ENCODE results near the gene DGCR8. TPM values are rescaled to one million over a fixed set of nuclear protein-coding genes. Genes with fewer than 3 reads are reported as not detected.
"Not testable (repeated sequence)": the region's sequence is repeated elsewhere in the genome, so short reads cannot be mapped to it uniquely, and the experiment has no call there.

Gene DGCR8
- total RNA-seq, 1 donor from 2014 or later: 23.2 TPM

DNA sequence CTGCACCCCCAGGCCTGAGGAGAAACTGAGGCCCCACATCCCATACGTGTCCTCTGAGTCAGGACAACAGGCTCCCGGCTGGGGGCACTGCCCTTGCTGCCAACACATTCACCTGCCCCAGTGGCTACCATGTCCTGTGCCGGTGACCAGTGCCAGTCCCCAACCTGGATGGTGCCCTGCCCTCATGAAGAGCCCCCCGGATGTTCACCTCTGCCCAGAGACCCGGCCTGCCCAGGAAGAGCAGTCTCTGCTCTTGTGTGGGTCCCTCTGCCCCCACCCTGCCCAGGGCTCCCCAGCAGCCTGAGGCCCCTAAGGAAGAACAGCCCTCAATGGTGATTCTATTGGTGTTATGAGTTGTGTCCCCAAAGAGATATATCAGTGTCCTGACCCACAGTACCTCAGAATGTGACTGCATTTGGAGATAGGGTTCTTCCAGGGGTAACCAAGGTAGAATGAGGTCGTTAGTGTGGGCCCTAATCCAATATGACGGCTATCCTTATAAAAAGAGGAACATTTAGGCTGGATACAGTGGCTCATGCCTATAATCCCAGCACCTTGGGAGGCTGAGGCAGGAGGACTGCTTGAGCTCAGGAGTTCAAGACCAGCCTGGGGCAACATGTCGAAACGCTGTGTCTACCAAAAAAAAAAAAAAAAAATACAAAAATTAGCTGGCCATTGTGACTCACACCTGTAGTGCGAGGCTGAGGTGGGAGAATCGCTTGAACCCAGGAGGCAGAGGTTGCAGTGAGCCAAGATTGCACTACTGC, 13.2 kb upstream of the DGCR8 start:
- DNase-seq (ENCODE audit: low read depth in 2 of 2): no peak

DNA sequence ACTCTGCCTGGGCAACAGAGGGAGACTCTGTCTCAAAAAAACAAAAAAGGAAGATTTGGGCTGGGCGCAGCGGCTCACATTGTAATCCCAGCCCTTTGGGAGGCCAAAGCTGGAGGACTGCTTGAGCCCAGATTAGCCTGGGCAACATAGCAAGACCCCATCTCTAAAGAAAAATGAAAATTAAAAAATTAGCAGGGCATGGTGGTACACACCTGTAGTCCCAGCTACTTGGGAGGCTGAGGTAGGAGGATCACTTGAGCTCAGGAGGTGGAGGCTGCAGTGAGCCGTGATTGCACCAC, 12.7 kb upstream of the DGCR8 start:
- not testable (repeated sequence) for DNase-seq (ENCODE audit: low read depth in 2 of 2)

DNA sequence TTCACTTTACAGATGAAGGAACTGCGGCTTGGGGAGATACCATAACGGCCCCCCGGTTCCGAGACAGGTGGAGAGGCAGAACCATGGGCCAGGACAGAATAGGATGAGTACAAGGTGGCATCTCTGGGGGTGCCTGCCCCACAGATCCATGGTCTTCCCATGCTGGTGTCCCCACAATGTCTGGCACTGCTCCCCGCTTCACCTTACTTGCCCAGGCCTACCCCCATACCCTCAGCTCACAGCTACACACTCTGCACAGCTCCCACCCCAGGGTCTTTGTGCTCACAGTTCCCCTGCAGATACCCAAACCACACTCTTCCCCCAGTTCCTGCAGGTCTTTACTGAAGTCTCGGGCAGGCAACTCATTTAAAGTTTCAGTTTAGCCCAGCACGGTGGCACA, 11.4 kb upstream of the DGCR8 start:
- DNase-seq (ENCODE audit: low read depth in 2 of 2): no peak

DNA sequence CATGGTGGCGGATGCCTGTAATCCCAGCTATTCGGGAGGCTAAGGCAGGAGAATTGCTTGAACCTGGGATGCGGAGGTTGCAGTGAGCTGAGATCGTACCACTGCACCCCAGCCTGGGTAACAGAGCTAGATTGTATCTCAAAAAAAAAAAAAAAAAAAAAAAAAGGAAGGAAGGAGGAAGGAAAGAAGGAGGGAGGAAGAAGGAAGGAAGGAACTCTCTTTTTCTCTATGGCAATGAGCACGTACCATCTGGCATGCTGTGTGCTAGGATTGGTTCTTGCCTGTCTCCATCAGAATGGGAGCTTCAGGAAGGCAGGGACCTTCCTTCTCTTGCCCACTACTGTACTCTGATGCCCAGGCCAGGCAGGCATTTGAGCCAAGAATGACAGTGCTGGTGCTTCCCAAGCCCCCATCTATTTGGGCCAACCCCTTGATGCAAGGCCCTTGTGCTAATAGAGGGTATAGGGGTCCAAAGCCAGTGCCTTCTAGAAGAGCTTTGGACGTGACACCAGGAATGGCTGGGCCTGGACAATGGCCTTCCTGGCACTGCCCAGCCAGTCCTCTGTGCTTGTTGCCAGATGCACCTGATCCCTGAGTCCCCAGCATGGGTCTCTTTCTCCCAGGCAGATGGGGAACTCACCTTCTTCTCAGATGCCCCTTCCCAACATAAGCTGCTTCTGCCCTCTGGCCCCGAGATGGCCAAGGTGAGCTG, 10.6 kb upstream of the DGCR8 start:
- DNase-seq (ENCODE audit: low read depth in 2 of 2): no peak

DNA sequence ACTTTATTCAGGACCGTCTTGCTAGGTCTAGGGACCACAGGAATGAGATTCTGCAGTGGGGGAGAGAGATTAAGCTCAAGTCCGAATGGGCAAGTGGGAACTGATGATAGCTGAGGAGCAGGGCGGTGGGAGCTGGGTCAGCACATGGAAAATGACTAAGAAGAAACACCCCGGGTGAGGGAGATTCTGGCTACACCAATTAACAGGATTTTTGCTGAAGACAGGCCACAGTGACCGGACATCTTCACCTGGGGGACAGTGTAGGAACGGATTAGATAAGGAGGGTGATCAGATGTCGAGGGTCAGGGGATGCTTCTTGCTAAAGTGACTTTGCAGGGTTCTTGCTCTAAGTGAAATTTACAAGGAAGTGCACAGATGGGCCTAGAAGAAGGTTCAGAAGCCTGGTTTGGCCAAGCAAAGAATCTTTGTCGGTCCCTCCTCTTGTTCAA, 8.5 kb upstream of the DGCR8 start:
- no peak for DNase-seq (ENCODE audit: low read depth in 2 of 2)

DNA sequence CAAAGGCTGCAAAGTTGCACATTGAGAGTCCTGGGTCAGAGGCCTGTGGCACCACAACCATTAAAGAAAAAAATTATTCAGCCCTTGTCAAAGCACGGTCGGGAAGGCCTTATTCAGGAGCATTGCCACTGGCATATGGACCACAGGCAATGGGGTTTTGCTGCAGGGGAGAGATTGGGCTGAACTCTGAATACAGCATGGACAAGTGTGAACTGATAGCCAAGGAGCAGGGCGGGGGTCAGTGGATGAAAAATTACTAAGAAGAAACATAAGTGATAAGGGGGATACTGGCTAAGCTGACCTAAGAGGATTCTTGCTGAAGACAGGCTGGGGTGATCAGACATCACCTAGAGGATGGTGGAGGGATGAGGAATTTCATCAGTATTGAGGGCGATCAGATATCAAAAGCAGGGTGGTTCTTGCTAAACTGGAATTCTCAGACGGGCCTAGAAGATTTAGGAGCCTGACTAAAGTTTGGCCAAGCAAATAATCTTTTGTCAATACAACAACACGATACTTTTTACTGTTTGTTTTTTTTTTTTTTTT, 3.3 kb upstream of the DGCR8 start:
- no peak for DNase-seq (ENCODE audit: low read depth in 2 of 2)

DNA sequence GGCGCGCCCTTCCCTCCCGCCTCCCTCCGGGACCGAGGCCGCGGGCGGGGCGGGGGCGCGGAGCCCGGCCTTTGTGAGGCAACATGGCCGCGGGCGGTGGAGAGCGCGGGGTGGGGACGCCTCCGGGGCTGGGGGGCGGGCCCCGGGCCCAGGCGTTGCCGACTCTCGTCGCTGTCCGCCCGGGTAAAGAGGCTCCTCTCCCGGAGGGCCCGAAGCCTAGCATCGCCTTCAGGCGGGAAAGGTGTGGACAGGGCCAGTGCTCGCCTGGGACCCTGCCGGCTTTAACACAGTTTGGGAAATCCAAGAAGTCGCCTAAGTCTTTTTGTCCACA, 369 bp downstream of the DGCR8 start:
- DNase-seq (ENCODE audit: low read depth in 2 of 2): peak; percentile 50 to 63

DNA sequence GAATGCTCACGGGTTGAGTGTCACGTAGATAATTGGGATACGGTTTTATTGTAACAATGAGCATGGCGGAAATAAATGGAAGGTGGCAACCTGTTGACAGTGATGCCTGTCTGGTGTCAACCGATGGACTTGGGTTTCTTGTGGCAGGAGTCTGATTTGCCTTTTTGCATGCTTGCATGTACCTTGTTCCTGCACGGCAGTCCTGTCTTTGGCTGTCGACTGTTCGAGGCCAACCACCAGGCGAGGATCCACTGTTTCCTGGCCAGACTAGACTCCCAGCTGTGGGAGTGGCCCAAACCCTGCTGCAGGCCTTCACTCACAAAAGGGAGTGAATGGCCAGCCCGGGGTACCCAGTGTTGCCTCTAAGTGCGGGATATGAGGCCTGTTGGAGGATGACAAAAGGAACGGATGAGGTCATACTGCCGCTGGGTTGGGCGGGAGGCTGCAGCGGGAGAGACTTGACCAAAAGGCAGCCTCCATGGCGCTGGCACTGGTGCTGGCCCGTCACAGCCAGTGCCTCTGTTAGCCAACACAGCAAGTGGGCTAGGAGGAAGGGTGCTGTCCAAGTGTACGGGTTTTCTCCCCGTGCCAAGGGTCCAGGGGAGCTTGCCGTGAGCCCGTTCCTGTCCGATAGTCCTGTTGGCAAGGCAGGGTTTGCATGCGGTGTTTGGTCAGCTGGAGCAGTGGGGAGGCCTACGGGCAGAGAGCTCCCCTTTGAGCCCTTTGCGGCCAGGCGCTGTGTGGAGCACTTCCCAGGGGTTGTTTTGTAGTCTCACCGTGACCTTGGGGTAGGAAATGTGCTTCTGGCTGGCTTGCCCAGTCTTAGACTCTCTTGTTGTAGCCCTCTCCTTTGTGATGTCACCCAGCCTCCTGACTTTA, 974 bp downstream of the DGCR8 start:
- DNase-seq (ENCODE audit: low read depth in 2 of 2): peak; percentile 71 to 74

DNA sequence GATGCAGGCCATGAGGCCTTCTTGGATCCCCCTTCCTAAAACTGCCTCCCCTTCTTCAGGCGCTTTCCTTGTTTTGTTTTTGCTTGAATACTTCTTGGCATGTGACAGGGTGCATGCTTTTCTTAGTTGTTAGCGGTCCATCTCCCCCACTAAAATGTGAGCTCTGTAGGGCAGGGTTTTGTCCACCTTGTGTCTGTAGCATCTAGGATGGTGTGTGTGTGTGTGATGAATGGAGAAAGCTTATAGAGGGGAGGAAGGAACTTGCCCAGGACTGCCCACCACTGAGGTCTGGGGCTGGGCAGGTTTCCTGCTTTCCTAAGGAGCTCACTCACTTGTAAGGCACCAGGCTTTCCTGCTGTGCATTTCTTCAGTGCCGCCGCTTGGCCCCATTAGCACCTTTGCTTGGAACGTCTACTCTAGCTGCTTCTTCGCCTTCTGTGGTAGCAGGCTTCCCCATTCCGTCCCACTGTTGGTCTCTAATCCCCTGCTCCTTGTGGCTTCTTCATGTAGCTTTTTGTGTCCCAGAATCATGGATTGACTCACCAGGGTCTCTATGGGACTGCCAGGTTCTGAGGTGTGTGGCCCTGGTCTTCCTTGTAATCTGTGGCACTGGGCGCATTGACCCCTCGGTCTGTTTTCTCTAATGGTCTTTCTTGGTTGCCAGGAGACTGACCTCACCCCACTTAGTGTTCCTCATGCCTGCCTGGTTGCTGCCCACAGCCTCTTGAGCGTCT, 3.3 kb downstream of the DGCR8 start:
- no peak for DNase-seq (ENCODE audit: low read depth in 2 of 2)

DNA sequence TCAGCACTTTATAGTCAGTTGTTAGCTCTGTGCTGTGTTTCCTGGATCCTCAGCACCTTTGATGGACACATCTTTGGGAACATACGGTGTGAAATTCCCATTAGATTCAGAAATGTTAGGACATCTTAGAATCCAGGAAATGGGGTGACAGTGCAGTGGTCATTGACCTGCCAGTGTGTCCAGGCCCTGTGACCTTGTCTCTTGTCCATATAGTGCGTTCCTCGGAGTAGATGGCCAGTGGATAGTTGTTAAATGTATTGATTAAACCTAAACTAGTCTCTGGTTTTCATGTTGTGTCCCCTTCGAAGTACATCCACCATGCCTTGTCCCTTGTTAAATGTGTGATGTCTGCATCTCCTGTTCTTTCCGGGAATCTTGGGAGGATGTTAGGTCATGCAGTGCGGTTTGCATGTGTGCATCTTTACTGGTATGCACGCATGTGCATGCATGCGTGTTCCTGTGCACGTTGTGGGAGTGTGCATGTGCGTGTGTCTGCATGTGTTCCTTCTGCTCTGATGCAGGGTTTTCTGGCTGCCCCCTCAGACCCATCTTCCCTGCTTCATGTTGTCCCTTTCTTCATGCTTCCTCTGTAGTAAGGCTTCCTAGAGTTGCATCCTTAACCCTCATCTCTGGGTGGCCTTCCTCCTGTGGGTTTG, 4.0 kb downstream of the DGCR8 start:
- DNase-seq (ENCODE audit: low read depth in 2 of 2): no peak

DNA sequence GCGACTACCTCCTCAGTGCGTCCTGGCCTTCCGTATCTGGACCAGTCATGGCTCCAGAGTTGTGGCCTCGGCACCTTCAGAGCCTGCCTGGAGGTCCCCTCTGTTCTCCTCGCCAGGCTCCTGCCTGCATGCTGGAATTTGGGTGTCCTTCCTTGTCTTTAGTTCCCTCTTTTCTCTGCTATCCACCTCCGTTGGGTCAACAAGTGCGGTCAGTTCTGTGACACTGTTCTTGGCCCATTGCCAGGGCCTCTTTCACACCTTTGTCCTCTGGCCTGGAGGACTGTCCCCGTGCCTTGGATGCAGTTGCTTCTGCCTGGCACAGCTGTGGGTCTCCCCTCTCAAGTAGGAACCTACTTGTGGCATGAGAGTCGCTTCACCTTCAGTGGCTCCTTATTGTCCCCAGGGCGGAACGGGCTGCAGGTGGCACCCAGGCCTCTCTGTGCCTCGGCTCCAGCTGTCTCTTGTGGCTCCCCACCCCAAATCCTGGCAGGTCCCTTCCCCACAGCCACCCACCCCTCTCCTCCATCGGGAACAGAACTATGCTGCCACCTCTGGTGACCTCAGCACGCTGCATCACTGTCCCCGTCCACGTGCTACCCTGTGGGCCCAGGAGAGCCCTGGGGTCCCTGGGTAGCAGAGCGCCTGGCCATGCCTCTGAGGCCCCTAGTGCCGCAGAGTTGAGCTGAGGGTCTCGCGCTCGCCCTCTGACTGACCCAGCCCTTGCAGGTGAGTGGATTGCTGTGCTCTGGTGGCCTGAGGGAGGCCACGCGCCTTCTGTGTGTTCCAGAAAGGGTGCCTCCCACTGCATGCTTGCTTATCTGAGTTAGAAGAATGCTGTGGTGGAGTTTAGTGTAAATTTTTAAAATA, 4.7 kb downstream of the DGCR8 start:
- peak in 1 of 2 donors; percentile 29 for DNase-seq (ENCODE audit: low read depth in 2 of 2)

DNA sequence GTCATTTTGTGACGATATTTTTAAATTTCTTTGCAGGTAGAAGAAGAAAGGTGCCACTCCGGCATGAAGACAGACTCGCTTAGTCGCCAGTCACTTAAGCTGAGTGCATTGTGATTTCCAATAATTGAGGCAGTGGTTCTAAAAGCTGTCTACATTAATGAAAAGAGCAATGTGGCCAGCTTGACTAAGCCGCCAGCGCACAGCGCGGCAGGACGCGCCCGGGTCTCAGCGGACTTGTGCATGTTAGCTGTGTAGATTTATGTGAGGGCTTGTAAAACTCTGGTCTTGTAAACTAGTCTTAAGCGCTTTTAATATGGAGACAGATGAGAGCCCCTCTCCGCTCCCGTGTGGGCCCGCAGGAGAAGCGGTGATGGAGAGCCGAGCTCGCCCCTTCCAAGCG, 5.6 kb downstream of the DGCR8 start:
- no peak for DNase-seq (ENCODE audit: low read depth in 2 of 2)

DNA sequence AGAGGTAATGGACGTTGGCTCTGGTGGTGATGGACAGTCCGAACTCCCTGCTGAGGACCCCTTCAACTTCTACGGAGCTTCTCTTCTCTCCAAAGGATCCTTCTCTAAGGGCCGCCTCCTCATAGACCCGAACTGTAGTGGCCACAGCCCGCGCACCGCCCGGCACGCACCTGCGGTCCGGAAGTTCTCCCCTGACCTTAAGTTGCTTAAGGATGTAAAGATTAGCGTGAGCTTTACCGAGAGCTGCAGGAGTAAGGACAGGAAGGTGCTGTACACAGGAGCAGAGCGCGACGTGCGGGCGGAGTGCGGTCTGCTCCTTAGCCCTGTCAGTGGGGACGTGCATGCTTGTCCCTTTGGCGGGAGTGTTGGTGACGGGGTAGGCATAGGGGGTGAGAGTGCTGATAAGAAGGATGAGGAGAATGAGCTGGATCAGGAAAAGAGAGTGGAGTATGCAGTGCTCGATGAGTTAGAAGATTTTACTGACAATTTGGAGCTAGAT, 6.1 kb downstream of the DGCR8 start:
- no peak for DNase-seq (ENCODE audit: low read depth in 2 of 2)

DNA sequence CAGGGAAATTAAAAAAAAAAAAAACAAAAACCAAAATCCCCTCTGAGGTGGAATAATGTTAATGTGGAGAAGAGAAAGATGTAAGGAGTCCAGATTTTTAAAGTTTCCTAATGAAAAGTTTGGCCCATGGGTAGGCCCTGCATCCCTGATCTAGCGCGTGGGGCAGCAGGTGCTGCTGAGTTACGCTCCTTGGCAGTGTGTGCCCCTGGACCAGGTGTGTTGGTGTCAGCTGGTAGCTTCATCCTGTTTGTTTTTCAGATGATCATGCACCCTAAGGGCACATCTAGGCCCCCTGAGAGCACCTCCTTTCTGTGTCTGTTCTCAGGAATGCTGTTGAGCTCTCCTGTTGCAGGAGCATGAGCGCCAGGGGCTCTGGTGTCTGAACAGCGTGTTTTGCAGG, 6.7 kb downstream of the DGCR8 start:
- DNase-seq (ENCODE audit: low read depth in 2 of 2): no peak

DNA sequence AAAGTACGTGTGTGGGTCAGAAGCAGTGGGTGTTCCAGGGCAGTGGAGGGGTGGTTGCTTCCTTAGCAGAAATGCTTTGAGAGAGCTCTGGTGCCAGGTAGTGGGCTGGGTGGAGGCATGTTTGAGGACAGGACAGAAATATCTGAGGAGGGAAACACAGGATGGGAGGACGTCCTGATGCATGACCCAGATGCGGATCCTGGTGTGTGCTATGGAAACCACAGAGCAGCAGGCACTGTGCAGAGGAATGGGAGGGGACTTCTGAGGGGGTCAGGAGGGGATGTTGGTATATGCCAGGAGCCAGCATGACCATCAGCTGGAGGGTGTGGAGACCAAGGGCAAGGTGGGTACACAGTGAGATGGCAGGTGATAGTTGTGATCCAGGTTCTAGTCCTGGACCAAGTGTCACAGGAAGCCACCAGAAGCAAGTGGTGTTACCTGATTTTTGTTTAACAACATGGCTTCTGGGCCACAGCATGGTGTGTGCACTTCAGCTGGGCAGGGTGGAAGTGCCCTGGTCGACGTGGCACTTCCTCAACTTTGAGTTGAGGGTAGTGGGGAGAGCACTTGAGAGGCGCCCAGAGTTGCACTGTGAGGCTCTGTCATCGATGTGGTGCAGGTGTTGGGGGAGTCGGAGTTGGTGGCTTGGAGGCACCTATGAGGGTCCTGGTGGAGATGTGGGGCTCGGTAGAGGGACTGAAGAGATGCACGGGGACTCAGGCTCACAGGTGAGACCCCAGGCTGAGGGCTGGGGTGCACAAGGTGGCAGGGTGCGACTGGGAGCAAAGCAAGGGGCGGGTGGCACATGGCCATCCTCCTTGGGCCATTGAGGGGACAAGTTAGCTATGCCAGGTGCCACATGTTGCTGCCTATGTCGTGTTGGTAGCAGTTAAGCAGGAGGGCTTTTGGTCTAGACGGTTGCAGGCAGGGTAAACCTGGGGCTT, 7.5 kb downstream of the DGCR8 start:
- DNase-seq (ENCODE audit: low read depth in 2 of 2): no peak

DNA sequence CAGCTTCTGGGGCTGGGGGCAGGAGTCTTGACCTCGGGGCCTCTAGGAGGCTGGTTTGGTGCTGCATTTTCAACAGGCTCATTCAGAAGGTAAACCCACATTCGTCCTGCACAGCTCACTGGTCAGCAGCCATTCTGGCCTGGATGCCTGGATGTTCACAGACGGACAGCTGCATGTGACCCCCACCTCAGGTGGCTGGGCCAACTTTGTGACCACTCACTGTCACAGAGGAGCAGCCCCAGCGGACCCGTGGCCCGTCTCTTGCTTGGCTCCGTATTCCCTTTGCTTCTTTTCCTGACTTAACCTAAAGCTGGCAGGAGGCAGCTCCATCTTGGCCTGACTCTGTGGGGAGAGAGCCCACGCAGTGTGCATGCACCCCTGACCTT, 8.2 kb downstream of the DGCR8 start:
- no peak for DNase-seq (ENCODE audit: low read depth in 2 of 2)

DNA sequence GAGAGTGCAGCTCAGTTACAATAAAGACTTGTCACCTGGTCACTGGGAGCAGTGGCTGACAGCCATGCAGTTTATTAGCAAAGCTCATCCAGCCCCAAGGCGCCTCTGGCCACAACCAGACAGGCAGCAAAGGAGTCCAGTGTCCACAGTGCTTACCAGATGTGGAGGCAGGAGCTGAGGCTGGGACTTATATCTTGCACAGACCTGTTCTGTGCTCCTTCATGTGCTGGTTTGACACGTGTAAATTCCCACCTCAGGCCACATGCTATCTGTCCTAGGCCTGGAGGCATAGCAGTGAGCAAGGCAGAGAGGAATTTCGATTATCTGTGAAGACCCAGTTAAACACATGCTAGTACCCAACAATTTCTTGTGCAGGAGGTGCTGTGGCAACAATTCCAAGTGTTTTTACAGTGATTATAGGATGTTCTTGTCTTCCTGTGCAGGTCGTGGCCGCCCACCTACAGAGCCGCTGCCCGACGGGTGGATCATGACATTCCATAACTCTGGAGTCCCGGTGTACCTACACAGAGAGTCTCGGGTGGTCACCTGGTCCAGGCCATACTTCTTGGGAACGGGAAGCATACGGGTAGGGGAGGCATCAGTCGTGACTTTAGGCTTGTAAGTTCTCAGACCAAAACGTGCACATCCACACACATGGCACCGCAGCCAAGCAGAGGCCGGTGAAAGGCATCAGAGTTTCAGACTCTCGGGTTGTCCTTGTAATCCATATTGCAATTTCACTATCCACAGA, 9.4 kb downstream of the DGCR8 start:
- DNase-seq (ENCODE audit: low read depth in 2 of 2): no peak
